Suppressor macrophage (primary cell): ENCODE results near the gene SMARCAL1.

ENCODE experiments used
- DNase-seq, 4 experiments: peaks; one replicate each; pipeline ENCODE4 v3.0.0-alpha.2; 2020 to 2022

The SMARCAL1 gene

DNA sequence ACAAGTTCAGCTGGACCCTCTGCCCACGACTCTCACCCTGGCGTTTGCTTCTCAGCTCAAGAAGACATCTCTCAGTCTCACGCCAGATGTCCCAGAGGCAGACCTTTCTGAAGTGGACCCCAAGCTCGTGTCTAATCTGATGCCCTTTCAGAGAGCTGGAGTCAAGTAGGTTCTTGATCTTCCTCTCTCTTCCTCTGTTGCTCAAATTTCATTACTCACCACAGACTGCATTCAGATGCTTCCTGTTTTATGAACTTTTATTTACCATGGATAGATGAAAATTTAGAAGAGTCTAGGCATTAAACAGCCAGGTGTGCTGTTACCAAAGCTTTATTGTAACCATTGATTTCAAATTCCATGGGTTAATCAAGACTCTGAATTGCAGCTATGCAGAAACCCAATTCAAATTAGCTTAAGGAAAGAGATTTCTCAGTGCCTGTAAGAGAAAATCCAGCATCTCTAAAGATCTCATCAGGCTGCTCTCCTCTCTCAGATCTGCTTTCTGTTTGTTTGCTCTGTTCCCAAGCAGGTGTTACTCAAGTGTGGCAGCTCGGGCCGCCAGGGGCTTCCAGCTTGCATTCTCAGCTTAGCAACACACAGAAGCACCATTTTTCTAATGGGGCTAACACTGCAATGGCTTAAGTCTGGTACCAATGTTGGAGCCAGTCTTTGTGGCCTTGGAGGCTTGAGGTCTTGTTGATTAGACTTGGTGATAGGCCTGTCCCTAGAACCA lies 16.5 kb downstream of the SMARCAL1 start:
- peak; percentile 23 to 66 (median 46) for DNase-seq

DNA sequence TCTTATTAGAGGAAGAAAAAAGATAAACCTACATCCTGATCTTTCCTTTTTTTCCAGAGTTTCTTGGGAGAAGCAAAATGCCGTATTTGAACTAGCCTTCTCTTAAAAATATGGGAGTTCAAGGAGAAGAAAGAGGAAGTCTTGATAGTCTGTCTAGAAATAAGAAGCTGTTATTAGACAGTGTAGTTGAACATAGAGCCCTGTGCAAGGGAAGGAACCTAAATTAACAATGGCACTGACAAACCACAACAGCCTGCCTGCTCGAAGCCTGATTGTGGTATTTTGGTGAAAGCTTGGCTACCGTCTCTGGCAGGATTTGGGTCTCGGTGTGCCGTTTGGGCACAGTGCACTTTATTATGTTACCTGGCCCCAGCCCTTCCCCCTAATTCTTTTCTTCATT lies 17.1 kb downstream of the SMARCAL1 start:
- DNase-seq, result peak in 2 of 4 experiments; percentile 29 to 48

DNA sequence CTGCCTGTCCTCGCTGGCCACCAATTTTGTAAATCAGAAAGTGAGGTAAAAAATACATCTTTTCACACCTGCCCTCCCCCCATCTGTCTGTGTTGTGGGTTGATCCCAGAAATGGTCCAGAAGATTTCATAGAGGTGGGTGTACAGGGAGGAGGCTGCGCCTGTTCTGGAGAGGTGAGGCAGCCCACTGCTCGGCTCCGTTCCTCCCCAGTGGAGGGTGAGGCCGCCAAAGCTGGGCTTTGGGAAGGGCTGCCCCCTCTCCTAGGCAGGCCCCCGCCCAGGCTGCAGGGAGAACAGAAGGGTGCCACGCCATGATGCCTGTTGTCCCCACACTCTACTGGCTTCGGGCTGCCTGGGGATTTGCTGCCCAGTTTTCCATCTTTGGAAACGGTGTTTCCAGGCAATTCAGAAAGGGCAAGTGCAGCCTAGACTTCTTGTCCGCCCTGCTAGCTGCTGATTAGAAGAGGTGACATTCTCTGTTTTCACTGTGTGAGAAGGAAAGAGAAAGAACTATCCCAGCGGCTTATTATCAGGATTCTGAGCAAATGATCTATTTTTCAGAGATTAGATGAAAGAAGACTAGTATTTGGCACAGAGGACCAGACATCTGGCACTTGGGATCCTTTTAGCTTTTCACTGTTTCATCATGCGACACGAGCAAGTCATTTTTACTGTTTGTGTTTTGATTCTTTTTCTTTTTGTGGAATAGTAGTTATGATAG lies 18.7 kb downstream of the SMARCAL1 start:
- no peak for DNase-seq

DNA sequence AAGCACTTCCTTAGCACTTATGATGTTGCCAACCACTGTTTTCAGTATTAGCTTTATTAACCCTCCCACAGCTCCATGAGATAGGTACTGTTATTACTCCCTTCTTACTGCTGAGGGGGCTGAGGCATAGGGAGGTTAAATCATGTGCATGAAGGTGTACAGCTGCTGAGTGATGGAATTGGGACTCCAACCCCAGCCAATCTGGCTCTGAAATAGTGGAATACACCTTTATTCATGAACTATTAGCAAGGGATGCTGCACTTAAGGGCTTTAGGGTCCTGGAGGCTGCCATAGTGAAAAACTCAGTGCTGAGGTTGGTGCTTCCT lies 19.2 kb downstream of the SMARCAL1 start:
- DNase-seq, result no peak

DNA sequence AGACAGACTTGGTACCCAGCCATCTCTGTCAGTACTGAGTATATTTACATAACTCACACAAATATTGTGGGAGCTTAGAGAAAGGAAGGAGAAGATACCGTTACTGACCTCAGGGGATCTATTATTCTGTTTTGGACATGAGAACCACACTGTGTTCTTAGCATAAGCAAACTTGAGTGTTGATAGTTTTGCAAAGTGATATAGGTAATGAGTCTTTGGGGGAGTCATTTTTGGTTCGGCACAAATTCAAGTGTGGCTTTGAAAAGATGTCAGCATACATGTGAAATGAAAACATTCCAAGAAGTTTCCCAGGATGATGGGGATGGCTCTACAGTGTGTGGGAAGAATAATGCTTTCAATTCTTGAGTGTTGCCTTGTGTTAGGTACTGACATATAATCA lies 24.1 kb downstream of the SMARCAL1 start:
- no peak for DNase-seq

DNA sequence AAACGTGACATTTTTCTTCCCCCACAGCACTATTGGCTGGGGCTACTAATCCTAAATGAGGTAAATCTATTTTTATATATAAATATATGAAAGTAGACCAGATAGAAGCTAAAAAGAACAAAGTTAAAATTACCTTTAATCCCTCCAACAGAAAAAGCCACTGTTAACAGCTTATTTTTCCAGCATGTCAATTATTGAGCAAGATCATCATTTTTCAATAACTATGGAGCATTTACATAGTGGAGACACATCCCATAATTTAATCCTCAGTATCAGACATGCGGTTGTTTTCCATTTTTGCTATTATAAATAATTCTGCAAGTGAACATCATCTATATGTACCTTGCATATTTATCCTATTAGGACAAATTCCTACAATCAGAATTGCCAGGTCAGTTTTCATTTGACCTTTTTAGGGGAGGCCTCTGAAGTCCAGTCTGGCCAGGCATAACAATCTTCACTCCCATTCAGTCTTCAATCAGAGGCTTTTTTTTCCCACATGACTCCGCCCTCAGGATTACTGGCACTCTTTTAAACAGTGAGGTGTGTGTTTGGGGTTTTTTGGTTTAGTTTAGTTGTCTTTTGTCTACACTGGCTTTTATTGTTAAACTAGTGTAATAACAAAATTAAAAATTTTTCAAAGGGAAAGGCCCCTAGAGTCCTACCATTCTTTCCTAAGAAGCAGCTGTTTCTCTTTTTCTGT lies 29.2 kb downstream of the SMARCAL1 start:
- no peak for DNase-seq

DNA sequence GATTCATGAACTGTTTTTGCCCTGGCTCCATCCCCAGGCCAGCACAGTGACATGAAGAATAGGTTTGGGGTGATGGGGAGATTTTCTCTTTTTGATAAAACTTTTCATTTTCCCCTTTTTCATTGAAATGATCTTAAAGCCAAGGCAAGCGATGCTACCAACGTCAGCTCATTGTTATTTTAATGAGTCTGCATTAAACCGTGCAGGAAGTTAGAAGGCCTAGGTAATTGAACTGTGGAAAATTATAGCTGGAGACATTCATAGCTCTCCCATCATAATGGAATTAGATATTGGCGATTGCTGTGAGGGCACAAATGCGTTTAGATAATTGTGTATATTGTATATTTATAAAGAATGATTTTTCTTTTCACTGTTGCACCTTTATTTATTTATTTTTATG lies 33.2 kb downstream of the SMARCAL1 start:
- DNase-seq, result no peak

DNA sequence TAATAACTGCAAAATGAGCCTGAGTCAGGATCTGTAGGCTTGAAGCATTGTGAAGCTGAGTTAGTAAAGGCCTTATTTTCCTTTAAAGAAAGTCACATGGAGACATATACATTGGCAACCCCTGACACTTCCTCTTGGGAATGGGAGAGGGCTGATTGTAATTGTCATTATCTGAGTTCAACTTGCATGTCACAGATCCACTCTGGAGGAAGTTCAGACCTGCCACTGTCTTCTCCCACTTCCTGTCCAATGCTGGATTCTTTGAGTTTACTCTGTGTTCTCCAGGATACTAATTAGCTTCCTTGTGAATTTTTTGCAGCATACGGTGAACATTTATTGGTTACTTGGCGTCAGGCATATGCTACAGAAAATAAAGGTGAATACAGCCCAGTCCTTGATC lies 34.1 kb downstream of the SMARCAL1 start:
- DNase-seq, result peak in 3 of 4 experiments; percentile 6 to 12 (median 11)

DNA sequence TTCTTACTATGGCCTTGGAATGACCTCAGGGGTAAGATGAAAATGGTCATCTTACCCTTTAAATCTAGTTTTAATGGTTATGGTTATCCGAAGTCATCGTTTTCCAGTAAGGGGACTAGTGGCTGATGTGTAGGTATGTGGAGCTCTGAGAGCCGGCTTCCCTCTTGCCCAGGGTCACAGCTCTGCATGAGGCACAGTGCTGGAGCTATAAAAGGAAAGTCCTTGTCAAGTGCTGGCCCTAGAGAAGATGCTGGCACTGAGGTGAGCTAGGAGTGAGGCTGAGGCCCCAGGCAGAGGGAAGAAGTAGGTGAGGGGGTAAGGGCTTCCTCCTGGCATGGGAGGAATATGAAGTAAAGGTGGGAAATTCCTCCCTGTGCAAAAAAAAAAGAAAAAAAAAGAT lies 35.0 kb downstream of the SMARCAL1 start:
- DNase-seq, result no peak

DNA sequence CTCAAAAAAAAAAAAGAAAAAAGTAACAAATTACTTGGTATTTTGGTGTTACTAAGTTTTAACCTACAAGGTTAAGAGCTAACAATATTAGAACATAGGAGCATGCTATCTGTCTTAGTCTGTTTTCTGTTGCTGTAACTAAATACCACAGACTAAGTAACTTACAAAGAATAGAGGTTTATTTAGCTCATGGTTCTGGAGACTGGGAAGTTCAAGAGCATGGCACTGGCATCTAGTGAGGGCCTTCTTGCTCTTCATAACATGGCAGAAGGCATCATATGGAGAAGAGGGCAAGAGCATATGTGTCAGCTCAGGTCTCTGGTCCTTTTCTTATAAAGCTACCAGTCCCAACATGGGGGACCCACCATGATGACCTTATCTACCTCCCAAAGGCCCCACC lies 36.5 kb downstream of the SMARCAL1 start:
- no peak for DNase-seq

DNA sequence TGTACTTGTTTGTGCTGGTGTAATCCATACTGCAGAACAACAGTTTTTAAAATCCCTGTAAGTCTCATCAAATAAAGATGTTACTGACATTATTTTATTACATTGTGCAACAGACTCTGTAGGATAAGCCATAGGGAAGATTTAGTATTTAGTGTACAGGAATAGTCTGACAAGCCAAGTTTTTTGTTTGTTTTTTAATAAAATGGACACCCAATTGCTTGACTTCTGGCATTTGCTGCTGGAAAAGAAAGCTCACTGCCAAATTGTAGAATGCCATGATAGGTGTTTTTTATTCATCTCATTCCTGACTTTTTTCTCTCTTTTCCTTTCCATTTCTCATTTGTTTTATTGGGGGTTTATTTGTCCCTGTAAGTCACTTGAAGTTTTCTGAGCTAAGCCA lies 38.1 kb downstream of the SMARCAL1 start:
- no peak for DNase-seq

DNA sequence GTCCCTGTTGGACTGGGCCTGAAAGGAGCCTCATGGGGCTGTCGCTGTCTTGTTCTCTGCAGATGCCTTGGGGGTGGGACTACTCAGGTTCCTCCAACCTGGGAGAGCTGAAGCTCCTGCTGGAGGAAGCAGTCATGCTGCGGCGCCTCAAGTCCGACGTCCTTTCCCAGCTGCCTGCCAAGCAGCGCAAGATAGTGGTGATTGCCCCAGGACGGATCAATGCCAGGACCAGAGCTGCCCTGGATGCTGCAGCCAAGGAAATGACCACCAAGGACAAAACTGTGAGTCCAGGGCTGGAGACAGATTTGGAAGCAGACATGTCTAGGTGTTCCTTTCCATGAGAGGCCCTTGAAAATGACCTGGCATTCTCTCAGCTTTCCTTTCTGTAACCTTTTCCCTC lies 38.5 kb downstream of the SMARCAL1 start:
- DNase-seq, result no peak

DNA sequence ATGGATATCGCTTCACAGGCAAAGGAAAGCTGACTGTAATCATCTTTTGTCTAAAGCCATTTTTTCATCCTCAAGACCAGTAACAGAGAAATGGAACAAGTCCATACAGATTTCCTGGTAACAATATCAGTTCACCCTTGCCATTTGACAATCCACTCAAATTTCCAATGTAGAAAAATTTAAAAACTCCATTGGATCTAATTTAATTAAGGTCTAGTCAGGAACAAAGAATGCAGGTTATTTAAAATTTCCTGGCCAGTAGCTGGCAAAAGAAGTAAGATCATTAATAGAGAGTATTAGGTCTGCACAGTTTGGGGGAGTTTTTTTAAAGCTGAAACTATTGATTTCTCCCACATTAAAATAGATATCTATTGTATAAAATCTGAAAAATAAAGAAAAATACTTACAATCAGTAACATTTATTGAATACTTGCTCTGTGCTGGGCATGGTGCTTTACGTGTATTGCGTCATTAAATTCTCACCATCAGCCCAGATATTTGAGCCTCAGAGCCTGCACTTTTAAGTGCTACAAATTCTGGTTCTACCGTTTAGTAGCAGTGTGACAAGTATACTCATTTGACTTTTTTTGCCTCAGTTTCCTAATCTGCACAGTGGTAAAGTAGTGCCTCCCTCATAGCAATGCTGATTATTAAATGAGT lies 41.8 kb downstream of the SMARCAL1 start:
- no peak for DNase-seq

DNA sequence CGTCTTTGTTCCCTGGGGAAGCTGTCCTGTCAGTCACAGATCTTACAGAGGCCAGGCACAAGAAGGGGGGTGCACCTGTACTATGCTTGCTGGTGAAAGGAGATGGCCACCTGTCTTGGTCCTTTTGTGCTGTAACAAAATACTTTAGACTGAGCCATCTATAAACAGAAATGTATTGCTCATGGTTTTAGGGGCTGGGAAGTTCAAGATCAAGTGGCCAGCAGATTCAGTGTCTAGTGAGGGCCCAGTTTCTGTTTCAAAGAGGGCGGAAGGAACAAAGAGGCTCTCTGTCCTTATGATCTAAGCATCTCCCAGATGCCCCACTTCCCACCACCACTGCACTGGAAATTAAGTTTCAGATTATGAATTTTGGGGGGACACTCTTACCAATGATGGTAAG lies 50.9 kb downstream of the SMARCAL1 start:
- no peak for DNase-seq

DNA sequence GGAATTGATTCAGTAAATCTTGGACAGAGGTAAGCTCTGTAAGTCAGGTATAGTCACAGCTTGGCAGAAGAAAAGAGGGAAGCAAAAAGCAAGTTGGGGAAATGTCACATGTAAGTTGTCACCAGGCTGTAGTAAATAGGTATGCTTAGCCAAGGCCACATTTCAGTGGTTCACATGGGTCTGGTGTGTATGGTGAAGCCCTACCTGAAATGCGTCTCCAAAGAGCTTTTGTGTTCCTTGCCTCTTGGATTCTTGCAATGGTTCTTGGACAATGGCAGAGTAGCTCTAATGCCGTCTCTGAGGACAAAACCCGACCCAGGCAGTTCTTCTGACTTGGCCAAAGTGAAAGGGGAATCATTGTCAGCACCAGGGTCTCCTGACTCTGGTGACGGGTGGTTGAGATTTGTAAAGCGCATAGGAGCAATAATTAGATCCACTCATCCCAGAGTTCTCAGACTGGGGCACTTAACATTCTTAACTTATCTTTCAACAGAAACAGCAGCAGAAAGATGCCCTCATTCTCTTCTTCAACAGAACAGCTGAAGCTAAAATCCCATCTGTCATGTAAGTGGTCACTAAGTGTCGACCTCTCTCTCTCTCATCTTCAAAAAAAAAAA lies 51.9 kb downstream of the SMARCAL1 start:
- no peak for DNase-seq

DNA sequence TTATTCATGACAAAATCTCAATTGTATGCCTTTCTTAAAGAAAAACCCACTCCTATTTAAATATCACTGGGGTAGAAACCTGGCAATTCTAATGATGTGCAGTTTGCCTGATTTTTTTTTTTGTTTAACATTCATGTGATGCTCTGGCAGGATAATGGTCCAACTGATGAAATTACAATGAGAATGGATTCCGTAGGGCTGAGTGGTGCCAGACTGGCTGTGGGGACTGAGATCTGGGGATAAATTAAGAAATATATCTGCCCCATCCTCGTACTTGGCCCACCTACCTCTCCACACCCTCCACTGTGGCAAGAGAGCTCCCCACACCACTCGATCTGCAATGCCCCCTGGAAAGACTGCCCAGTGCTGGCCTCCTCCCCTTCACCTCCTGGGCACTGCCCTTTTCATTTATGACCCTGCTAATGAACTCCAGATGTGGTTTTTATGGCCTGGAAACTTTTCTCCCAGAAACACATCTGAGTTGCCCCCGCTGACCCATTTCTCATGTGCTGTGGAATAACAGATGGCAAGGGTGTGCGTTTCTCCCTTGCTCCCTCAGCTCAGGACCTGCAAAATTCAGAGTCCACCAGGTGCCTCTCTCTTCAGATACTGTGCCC lies 53.4 kb downstream of the SMARCAL1 start:
- no peak for DNase-seq

DNA sequence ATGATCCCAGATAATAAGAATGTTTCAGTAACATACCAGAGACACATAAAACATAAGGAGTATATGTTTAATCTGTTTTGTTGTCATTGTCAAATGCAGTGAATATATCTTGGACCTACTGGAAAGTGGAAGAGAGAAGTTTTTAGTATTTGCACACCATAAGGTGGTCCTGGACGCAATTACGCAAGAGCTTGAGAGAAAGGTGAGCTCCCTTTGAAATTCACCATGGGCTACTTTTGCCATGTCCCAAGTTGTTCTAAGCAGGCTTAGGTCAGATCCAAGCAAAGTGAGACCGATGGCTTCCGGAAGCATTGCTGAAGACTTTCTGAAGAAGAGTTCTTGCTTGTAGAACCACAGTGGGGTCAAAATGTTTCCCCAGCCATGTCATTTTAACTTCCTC lies 55.6 kb downstream of the SMARCAL1 start:
- no peak for DNase-seq

DNA sequence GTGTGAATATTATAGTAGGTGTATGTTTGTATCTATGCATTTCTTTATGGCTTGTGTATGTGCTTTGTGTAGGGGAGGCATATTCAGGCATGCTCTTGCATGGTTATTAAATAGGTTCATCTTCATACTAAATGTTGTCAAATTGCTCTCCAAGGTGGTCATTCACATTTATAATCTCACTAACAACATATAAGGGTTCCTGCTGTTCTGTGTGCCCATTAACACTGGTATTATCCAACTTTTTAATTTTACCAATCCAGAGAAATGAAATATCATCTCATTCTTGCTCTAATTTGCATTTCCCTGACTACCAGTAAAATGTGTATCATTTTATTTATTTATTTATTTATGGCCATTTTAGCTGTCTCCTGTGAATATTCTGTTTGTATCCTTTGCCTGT lies 57.4 kb downstream of the SMARCAL1 start:
- DNase-seq, result no peak

DNA sequence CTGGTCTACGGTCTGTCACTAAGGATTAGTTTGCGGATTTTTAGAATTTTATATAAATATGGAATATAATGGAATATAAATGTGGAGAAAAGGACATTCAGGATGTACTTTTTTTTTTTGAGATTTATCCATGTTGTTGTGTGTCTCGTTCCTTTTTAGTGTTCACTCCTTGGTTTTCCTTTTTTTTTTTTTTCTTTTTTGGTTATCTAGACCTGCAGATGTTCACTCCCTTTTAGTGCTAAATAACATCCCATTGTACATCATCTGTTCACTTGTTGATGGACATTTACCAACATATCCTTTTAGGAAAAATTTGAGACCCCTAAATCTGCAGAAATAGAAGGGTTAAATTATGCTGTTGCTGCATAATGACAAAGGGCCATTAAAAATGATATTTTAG lies 60.9 kb downstream of the SMARCAL1 start:
- no peak for DNase-seq

DNA sequence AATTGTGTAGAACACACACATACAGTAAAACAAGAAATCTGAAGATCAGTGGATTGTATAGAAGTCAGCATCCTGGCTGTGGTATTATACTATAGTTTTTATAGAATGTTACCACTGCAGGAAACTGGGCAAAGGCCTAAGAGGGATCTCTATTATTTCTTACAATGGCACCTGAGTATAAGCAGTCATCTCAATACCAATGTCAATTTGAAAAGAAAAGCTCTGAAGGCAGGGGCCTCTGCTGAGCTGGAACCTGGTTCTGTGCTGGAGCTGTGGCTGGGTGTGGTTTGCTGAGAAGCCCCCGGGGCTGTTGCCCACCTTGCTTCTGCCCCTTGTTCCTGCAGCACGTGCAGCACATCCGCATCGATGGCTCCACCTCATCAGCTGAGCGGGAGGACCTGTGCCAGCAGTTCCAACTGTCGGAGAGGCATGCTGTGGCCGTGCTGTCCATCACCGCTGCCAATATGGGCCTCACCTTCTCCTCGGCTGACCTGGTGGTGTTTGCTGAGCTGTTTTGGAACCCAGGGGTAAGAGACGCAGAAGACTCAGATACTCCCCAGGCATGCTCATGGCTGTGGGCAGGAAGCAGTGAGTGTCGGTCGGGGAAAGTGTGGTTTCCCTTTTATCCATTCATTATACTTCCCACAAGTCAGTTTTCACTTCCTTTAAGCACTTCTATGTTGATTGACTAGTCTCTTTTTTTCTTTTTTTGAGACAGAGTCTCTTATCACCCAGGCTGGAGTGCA lies 62.8 kb downstream of the SMARCAL1 start:
- DNase-seq, result peak; percentile 60 to 80 (median 74)

DNA sequence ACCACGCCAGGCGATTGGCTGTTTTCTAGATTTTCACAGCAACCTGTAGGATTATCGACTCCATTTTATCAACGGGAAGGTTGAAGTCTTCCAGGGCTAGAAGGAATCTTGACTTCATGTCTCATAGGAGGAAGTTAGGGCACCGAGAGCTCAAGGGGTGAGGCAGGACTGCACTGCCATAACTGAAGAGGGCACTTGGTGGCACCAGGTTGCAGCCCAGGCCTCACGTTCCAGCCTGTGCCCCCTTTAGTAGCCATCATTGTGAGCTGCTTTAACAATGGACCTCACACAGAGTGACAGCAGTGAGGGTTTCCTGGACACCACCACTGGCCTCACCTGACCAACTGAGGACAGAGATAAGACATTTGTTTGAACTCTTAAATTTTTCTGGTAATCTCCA lies 63.5 kb downstream of the SMARCAL1 start:
- DNase-seq, result peak; percentile 32 to 63 (median 50)
